Large intestine (tissue), 3 donors: ENCODE results near the gene MAN2B2. TPM values are rescaled to one million over a fixed set of nuclear protein-coding genes. Genes with fewer than 3 reads are reported as not detected.
"Not testable (repeated sequence)": the region's sequence is repeated elsewhere in the genome, so short reads cannot be mapped to it uniquely, and the experiment has no call there.

Experiments used
- DNase-seq, 2 donors: peaks; one replicate each; pipeline versions ENCODE4 v3.0.0 to v3.0.0-alpha.2; 2013
- H3K27ac ChIP-seq: one replicate; pipeline ENCODE4 v1.5.1; 2013; ENCODE audit warnings: low read length
- H3K27me3 ChIP-seq: 2 replicates; pipeline ENCODE4 v1.6.1; 2013; ENCODE audit warnings: low read length; ENCODE audit not compliant: control insufficient read depth, insufficient read depth
- H3K36me3 ChIP-seq: 2 replicates; pipeline ENCODE4 v1.6.1; 2013; ENCODE audit warnings: low read length; ENCODE audit not compliant: control insufficient read depth, insufficient read depth
- H3K4me1 ChIP-seq: one replicate; pipeline ENCODE4 v1.6.1; 2013; ENCODE audit warnings: low read length; ENCODE audit not compliant: control insufficient read depth, insufficient read depth
- H3K4me3 ChIP-seq: one replicate; pipeline ENCODE4 v1.5.1; 2013; ENCODE audit warnings: low read length
- H3K9me3 ChIP-seq: one replicate; pipeline ENCODE4 v1.6.1; 2013; ENCODE audit warnings: mild to moderate bottlenecking, low read depth, low read length, moderate library complexity; ENCODE audit not compliant: control insufficient read depth
- WGBS: methylation state at CpG from one replicate; pipeline ENCODE4 v1.1.5; 2013; ENCODE audit warnings: low lambda C conversion rate; ENCODE audit not compliant: insufficient coverage; 5-methylcytosine and 5-hydroxymethylcytosine counted together
- polyA plus RNA-seq: library from polyadenylated mRNA; unstranded; fragments of 120-200 nt; gene quantifications from one replicate; pipeline ENCODE4 v1.2.1, GENCODE V29; 2013

The MAN2B2 gene
- polyA plus RNA-seq, 1 donor = 18.2 TPM

- peak overlapping the region; percentile 90 for H3K4me3 ChIP-seq
- peak overlapping the region; percentile 94 for H3K27ac ChIP-seq
- no peaks in the 10 kb centered on the region for H3K27me3 ChIP-seq
- H3K36me3 ChIP-seq = peaks cover 19% of the 10 kb centered on the region
- DNase-seq = peak in 1 of 2 donors; percentile 50
- peaks cover 8% of the 10 kb centered on the region for H3K4me1 ChIP-seq
- H3K9me3 ChIP-seq = no peaks in the 10 kb centered on the region
- 0% methylated on average over 1 of the region's 50 CpGs for WGBS
Measured at GRCh38 chr4:6641164-6641970, 66.4 kb downstream of the MAN2B2 start.

GRCh38 chr4:6641971-6642320 lies 67.0 kb downstream of the MAN2B2 start:
- DNase-seq = no peak
- WGBS = no CpG with 5 or more reads among the region's 5 CpGs
- peak overlapping the region; percentile 94 for H3K27ac ChIP-seq

GRCh38 chr4:6643141-6643847 lies 68.3 kb downstream of the MAN2B2 start:
- DNase-seq = no peak
- peaks cover 8% of the 10 kb centered on the region for H3K4me1 ChIP-seq
- peaks cover 19% of the 10 kb centered on the region for H3K36me3 ChIP-seq
- no peak overlapping the region for H3K4me3 ChIP-seq
- H3K27me3 ChIP-seq = no peaks in the 10 kb centered on the region
- H3K27ac ChIP-seq = no peak overlapping the region
- WGBS = 100% methylated on average over 2 of the region's 8 CpGs
- no peaks in the 10 kb centered on the region for H3K9me3 ChIP-seq

More at GRCh38 chr4:6641971-6642320, 67.0 kb downstream of the MAN2B2 start:
- H3K27me3 ChIP-seq = no peaks in the 10 kb centered on the region
- no peaks in the 10 kb centered on the region for H3K9me3 ChIP-seq
- H3K36me3 ChIP-seq = peaks cover 19% of the 10 kb centered on the region
- H3K4me1 ChIP-seq = peaks cover 8% of the 10 kb centered on the region
- H3K4me3 ChIP-seq = peak overlapping the region; percentile 90

- DNase-seq = no peak
- Histone ChIP-seq H3K27ac (no peak overlapping the region), H3K9me3 (no peaks in the 10 kb centered on the region), H3K4me3 (no peak overlapping the region), H3K4me1 (peaks cover 8% of the 10 kb centered on the region), H3K27me3 (no peaks in the 10 kb centered on the region), H3K36me3 (peaks cover 19% of the 10 kb centered on the region)
- 100% methylated on average over 1 of the region's 5 CpGs for WGBS
Measured at GRCh38 chr4:6644792-6645530, 70.0 kb downstream of the MAN2B2 start.

- no peaks in the 10 kb centered on the region for H3K27me3 ChIP-seq
- no CpG with 5 or more reads among the region's 5 CpGs for WGBS
- no peak overlapping the region for H3K4me3 ChIP-seq
- H3K36me3 ChIP-seq = peaks cover 13% of the 10 kb centered on the region
- no peak for DNase-seq
- no peak overlapping the region for H3K27ac ChIP-seq
- H3K4me1 ChIP-seq = peaks cover 3% of the 10 kb centered on the region
- H3K9me3 ChIP-seq = no peaks in the 10 kb centered on the region
Measured at GRCh38 chr4:6647169-6647568, 72.2 kb downstream of the MAN2B2 start.

- H3K4me1 ChIP-seq = no peaks in the 10 kb centered on the region
- peaks cover 8% of the 10 kb centered on the region for H3K36me3 ChIP-seq
- no peak overlapping the region for H3K4me3 ChIP-seq
- no peak overlapping the region for H3K27ac ChIP-seq
- DNase-seq = no peak
- WGBS = no CpG with 5 or more reads among the region's 6 CpGs
- H3K9me3 ChIP-seq = no peaks in the 10 kb centered on the region
- H3K27me3 ChIP-seq = no peaks in the 10 kb centered on the region
Measured at GRCh38 chr4:6647582-6648230, 72.7 kb downstream of the MAN2B2 start.

GRCh38 chr4:6649216-6649615 lies 74.2 kb downstream of the MAN2B2 start:
- no peaks in the 10 kb centered on the region for H3K36me3 ChIP-seq

GRCh38 chr4:6654211-6654610 lies 79.2 kb downstream of the MAN2B2 start:
- H3K4me3 ChIP-seq, H3K36me3 ChIP-seq, H3K9me3 ChIP-seq, H3K4me1 ChIP-seq, H3K27ac ChIP-seq, DNase-seq: not testable (repeated sequence)
- H3K27me3 ChIP-seq = peaks cover 23% of the 10 kb centered on the region
- WGBS = no CpG with 5 or more reads among the region's 3 CpGs

More at GRCh38 chr4:6649216-6649615, 74.2 kb downstream of the MAN2B2 start:
- WGBS = 91% methylated on average over 7 of the region's 8 CpGs
- H3K27me3 ChIP-seq = no peaks in the 10 kb centered on the region
- no peak overlapping the region for H3K4me3 ChIP-seq
- no peaks in the 10 kb centered on the region for H3K9me3 ChIP-seq
- H3K4me1 ChIP-seq = no peaks in the 10 kb centered on the region
- DNase-seq = no peak
- H3K27ac ChIP-seq = no peak overlapping the region

GRCh38 chr4:6655291-6655690 lies 80.3 kb downstream of the MAN2B2 start:
- H3K27ac ChIP-seq, H3K36me3 ChIP-seq, H3K4me1 ChIP-seq, DNase-seq, H3K4me3 ChIP-seq, H3K9me3 ChIP-seq: not testable (repeated sequence)
- peaks cover 33% of the 10 kb centered on the region for H3K27me3 ChIP-seq
- WGBS = no CpG with 5 or more reads among the region's 2 CpGs

- DNase-seq = no peak
- Histone ChIP-seq H3K4me1 (no peaks in the 10 kb centered on the region), H3K27me3 (peaks cover 35% of the 10 kb centered on the region), H3K36me3 (no peaks in the 10 kb centered on the region), H3K27ac (no peak overlapping the region), H3K9me3 (peaks cover 5% of the 10 kb centered on the region), H3K4me3 (no peak overlapping the region)
- no CpG with 5 or more reads among the region's 5 CpGs for WGBS
Measured at GRCh38 chr4:6655924-6656323, 80.9 kb downstream of the MAN2B2 start.
